Measurements from ENCODE around the gene STAT3. TPM values are rescaled to one million over a fixed set of nuclear protein-coding genes. Genes with fewer than 3 reads are reported as not detected.
A peak's percentile ranks its signal among the peaks of the same experiment; 100 is the strongest.

STAT3 gene
- total and polyA plus RNA-seq, 9 of the 15 experiments (the other 6 are each of a cell fraction or from before 2014, with no cell fraction given), result 90.0 to 179 (median 114) TPM

DNA sequence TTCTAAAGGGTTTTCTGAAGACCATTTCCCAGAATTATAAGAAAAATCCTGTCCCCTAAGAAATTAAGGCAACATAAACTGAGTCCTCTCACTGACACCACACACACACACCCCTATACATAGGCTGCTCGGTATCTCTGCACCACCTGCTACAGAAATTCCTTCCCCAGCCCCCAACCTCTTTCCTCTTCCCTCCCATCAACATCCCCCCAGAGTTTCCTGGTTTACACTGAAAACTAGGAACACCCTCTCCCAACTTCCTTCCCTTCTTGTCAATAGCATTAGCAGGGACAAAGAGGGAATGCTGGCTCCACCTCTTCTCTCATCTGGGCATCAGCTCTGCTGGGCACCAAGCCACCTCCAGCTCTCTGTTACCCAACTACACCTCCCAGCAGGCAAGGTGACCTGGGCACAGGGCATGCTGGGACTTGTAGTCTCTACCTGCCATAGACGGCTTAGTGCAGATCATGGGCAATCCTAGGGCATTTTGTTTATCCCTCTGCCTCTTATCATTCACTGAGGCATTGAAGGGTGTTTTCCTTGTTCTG is 19.1 kb upstream of the STAT3 start (continued):
- TF ChIP-seq, protein P1, sequence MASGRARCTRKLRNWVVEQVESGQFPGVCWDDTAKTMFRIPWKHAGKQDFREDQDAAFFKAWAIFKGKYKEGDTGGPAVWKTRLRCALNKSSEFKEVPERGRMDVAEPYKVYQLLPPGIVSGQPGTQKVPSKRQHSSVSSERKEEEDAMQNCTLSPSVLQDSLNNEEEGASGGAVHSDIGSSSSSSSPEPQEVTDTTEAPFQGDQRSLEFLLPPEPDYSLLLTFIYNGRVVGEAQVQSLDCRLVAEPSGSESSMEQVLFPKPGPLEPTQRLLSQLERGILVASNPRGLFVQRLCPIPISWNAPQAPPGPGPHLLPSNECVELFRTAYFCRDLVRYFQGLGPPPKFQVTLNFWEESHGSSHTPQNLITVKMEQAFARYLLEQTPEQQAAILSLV (tag; IDR thresholded peaks at IDR 0.05), result no peak
- TF ChIP-seq MCM2 (IDR thresholded peaks at IDR 0.05; ENCODE audit: low read depth) (no peak), STAT5B (CRISPR knock-in tag; IDR thresholded peaks at IDR 0.05) (no peak), NR1H2 (CRISPR knock-in tag; IDR thresholded peaks at IDR 0.05) (no peak), SAFB (IDR thresholded peaks at IDR 0.05; ENCODE audit: borderline replicate concordance, low read depth, low read length) (no peak), POLR2AphosphoS2 (IDR thresholded peaks at IDR 0.05; ENCODE audit: low read length) (no peak), CC2D1A (IDR thresholded peaks at IDR 0.05) (no peak), DIDO1 (tag; IDR thresholded peaks at IDR 0.05; ENCODE audit: low read depth) (no peak), NFIC (IDR thresholded peaks at IDR 0.05) (peak; percentile 36; the same call in 1 of the 2 replicates)
- TF ChIP-seq, protein P2, sequence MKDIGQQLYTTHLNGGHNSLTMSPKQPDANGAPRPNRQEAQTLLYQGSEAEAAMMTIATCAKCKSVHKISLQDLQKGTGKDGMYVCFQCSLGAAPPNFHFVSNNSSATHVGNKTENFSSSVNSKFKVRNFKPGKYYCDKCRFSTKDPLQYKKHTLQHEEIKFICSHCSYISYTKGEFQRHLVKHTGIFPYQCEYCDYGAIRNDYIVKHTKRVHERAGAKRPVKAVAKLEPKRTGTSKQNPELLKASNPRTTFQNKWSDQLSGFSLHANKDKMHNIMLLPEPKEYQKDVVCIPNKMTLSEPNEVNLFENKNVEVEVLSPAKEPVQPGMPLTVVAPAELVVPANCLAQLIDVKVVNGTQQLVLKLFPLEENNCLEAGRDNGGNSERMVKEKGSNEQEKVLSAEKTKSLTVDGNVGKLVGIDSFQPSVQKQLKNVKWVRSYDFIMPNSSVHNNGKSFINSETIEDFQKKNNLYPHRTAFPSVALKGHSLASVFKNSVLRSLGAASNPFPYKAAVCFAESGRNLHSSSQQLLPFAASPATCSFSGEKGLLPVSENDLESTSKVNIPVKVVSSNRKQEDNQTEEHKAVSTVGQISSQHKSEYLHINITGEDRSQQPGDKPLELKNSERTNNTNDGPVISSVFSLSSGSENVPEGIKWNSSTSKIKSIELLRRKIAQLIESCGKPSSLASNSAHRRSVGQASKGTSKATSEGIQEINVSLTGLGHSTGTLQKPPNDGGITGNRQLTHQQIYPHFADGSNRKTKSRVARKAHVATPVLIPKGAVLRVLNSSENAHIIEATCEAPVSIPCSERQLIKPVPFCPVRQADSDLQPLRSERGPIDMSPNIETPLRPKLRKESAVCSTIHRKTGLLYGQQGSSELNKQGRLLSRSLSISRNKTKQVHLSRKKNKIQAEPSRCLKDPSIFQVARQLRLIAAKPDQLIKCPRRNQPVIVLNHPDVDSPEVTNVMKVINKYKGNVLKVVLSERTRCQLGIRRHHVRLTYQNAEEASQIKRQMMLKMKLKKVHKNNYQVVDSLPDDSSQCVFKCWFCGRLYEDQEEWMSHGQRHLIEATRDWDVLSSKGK (CRISPR knock-in tag; IDR thresholded peaks at IDR 0.05), result no peak
